Stimulated activated CD8-positive, alpha-beta memory T cell treated with anti-CD3 and anti-CD28 coated beads, Interleukin-4, amount 100 ng/mL, for 4 hours (primary cell): ENCODE data around the gene CCDC196.

Source experiments
- DNase-seq, 2 donors: peaks; one replicate each; pipeline ENCODE4 v3.0.0-alpha.2; 2020; ENCODE audit warnings: low read depth in 2 of 2, low spot score in 1 of 2

Gene CCDC196, protein sequence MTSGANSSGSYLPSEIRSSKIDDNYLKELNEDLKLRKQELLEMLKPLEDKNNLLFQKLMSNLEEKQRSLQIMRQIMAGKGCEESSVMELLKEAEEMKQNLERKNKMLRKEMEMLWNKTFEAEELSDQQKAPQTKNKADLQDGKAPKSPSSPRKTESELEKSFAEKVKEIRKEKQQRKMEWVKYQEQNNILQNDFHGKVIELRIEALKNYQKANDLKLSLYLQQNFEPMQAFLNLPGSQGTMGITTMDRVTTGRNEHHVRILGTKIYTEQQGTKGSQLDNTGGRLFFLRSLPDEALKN

DNA sequence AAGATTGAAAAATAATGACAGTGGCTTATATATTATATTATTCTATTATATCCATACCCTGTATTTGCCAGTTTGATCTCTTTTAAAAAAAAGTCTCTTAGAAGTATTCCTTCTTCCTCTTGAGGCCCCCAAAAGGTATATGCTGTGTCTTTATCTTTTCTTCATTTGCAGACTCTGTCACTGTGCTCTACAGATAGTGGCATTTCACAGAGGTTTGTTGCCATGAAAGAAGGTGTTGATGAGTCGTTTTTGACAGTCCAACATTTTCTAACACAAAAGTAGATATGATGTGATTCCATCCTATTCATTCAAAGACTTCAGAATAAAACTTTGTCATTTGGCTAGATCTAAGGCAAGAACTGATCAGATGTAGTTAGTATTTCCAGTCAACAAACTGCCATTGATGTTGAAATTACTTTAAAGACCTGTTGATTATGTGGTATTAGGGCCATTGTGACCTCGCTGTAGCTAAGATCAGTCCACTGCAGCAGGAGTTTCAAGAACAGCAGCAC lies at the start of gene CCDC196:
Gene CCDC196 (plus strand): TSS at position 462 of the 512 bp plus-strand sequence. CDS start 132 bp downstream, outside the sequence.
- no peak for DNase-seq

DNA sequence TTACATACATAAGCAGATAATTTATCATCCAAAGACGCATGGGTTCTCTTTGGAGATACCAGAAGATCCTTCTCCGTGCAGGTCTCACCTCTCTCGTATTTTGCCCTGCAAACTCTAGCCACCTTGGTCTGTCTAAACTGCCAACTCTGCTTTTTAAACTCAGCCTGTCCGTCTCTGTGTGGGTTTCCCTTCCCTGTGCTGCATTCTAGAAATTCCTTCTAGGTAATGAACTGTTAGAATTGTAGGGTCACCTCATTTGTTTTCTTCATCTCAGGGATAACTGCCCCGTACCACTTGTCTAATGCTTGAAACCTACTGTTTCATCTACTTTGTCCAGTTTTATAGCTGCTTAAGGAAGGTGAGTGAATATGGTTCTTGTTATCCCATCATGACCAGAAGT lies 45.4 kb upstream of the CCDC196 start:
- DNase-seq = no peak

DNA sequence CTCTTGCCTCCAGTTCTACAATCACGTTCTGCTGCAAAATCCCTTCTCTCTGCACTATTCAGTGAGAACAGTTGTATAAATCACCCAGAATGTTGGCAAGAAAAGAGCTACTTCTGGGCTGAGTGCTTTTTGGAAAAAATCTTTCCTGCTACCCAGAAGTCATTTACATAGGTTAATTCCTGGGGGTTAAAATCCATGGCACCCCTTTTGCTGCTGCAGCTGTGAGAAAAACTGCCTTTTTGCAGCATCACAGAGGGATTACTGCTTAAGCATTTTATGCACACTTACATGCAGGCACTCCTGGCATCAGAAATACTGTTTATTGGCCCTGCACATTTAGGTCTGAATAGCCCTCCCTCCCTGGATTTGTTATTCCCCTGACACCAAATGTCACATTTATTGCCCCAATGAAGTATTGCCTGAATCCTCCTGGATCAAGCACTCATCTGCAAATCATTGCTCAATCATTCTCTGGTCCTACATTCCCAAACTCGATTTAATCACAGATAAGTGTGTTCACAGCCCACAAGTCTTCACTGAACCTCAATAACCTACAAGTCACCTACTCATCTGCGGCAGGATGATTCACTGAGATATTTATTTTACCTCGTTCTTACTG lies 43.1 kb upstream of the CCDC196 start:
- no peak for DNase-seq

- no peak for DNase-seq
Observed at GRCh38 chr14:66443785-66444184, 42.4 kb upstream of the CCDC196 start.

GRCh38 chr14:66444271-66444927 lies 41.8 kb upstream of the CCDC196 start:
- no peak for DNase-seq

DNA sequence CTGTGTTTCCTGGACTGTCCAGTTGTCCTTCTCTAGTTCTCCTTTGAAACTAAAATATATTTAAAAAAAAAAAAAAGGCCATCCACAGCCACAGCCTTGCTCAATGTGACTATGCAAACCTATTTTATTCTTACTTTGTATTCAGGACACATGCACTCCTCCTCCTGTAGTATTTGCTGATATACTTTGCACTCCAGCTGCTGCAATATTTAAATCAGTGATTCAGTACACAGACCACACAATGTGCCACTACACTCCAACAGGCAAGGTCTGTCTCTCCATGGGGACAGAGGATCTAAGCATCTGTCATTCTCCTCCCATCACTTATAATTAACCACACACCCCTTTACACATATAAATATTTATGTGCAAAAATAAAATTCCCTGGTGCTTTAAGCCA lies 40.2 kb upstream of the CCDC196 start:
- no peak for DNase-seq

- no peak for DNase-seq
Observed at GRCh38 chr14:66453469-66453868, 32.7 kb upstream of the CCDC196 start.

GRCh38 chr14:66459603-66460002 lies 26.6 kb upstream of the CCDC196 start:
- no peak for DNase-seq

DNA sequence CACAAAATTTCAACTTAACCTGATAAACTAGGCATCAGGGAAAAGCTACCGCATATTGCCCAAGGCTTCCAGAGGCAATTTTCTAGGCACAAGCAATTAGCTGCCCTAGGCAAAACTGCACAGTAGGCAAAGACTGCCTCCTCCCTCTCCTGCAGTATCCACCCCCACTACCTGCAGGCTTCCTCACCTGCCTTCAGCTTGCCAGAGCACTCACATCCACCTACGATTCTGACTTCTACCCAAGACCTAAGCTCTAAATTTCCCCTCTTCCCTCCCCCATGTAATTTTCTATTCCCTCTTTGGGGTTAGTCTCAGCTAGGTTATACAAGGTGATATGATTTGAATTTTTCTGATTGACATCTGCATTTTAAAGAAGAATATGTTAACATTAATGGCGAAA lies 21.9 kb upstream of the CCDC196 start:
- no peak for DNase-seq

DNA sequence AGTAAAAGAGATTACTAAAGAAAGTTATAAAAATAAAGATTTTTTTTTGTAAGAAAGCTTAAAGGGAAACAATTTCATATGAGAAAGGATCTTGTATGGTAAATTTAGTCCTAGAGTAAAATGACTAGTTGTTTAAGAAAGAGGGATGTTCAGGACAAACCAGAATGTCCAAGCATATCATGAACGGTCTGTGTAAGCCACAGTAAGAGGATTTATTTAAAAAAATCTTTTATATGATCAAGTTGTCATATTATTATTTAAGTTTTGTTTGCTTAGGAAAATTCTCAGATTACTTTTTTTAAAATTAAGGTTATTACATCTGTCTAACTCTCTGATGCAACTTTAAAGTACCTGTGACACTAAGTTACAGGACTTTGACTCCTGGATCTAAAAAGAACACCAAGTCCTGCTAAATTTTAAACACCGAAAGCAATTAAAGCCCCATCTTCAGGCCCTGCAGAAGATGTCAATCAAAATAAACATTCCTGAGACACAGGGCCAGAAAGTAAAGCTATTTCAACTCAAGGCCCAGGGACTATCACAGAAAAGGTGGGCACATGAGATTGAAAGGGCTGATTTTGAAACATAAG lies 17.3 kb upstream of the CCDC196 start:
- no peak for DNase-seq

DNA sequence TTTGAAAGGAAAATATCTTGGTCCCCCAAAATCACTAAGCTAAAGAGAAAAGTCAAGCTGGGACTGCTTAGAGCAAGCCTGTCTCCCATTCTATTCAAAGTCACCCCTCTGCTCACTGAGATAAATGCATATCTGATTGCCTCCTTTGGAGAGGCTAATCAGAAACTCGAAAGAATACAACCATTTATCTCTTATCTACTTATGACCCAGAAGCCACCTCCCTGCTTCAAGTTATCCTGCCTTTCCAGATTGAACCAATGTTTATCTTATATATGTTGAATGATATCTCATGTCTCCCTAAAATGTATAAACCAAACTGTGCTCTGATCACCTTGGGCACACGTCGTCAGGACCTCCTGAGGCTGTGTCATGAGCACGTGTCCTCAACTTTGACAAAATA lies 14.6 kb upstream of the CCDC196 start:
- DNase-seq = no peak

- DNase-seq = no peak
Observed at GRCh38 chr14:66472251-66472650, 13.9 kb upstream of the CCDC196 start.

DNA sequence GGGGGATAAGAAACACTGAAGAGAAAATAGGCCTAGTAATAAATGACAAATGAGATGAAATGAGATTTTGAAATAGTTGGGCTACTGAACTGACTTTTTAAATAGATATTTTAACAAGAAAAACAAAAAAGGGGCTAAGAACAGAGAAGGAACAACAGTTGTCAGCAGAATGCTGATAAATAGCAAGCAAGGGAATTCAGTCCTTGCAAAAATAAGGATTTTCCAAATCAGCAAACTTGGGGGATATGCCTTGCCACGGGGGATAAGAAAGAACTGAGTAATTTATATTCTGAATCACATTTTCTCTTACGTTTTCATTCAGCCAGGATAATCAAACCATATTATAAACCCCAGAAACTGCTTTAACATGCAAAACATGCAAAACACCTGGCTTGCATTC lies 12.9 kb upstream of the CCDC196 start:
- DNase-seq = no peak

- DNase-seq = no peak
Observed at GRCh38 chr14:66476964-66477363, 9.2 kb upstream of the CCDC196 start.

DNA sequence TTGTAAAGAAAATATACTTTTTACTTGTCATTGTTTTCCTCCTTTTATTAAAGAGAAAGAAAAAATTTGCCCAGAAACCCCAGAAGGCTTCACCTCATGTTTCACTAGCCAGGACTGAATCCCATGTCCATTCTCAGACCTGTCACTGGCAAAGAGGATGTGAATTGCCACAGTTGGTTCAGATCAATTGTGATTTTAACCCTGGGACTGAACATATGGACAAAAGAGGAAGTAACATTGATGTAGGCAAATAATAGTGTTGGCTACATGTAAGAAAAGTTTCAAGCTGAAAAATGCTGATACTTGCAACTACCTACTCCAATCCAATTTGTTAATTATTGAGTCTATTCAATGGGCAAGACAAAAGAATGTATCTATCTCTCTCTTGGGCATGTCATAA lies 8.6 kb upstream of the CCDC196 start:
- no peak for DNase-seq

DNA sequence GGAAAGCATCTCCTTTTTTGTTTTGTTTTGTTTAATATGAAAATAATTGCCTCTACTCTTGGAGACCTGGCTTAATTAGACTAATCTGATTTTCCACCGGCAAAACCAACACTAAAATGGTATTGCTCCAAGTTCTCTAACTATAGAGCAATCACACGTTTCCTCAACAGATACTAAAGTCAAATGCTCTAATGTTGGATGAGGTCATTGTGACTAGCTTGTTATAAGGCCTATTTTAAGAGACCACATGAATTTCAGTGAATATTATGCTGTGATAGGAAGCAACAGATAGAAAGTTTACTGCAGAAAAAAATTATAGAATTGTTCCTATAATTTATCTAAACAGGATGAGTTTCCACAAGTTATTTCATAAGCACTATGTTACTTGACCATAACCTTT lies 3.3 kb upstream of the CCDC196 start:
- DNase-seq = no peak

GRCh38 chr14:66483322-66483721 lies 2.8 kb upstream of the CCDC196 start:
- no peak for DNase-seq

DNA sequence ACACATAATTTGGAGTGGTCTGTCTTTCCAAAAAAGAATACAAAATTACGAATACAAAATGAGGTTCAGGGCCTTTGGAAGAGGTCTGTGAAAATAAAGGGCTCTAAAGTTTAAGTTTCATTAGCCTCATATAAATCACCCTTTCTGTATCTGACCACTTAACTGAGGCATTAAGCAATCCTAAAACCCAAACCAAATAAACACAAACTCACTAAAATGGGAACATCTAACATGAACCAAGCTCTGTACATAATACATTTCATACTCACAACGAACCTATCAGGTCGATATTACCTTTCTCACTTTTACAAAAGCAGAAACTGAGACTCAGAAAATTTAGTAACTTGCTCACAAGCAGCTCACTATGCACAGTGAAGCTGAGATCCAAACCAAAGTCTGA lies 1.1 kb upstream of the CCDC196 start:
- no peak for DNase-seq

- no peak for DNase-seq
Observed at GRCh38 chr14:66487164-66487563, 993 bp downstream of the CCDC196 start.

GRCh38 chr14:66490143-66491111 lies 4.3 kb downstream of the CCDC196 start:
- DNase-seq = no peak

- no peak for DNase-seq
Observed at GRCh38 chr14:66493750-66494149, 7.6 kb downstream of the CCDC196 start.
